ENCODE results near the gene TPRN. TPM values are rescaled to one million over a fixed set of nuclear protein-coding genes. Genes with fewer than 3 reads are reported as not detected.

TPRN gene
- total RNA-seq, 4 donors from 2014 or later: 13.0 to 34.2 (median 15.8) TPM

DNA sequence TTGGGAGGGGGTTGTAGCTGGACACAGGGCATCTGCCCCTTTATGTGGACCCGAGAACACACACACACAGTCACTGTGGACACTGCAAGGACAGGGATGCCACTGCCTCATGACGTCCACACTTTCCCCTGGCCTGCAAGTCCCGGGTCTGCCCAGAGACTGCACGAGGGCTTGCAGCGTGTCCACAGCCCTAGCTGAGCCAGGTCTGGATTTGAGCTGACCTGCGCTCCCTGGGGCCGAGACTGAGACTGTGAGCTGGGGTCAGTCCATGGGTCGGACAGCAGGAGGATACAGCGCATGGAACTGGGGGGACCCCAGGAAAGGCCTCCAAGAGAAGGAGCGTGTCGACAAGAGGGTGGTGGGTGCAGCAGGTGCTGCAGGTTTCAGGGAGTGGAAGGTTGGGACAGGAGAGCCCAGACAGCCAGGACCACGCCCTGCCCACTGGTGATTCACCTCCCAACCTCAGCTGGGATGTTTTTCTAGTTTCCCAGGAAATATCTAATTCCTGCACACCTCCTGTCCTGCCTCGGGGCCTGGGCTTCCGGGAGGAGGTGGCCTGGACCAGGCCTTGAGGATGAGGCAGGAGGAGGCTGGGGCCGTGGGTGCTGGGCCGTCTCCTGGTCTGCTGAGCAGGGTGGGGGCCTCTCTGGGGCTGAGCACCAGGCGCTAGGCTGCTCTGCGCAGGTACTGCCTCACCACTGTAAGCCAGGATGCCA, 26.0 kb upstream of the TPRN start:
- Histone ChIP-seq H3K4me3 (peak overlapping the region; percentile 32 to 62 (median 53)), H3K4me1 (peaks cover 36 to 64% (median 46%) of the 10 kb centered on the region in 3 donors), H3K27ac (peak overlapping the region; percentile 92 to 97 (median 96)), H3K9me3 (no peaks in the 10 kb centered on the region), H3K27me3 (peaks cover 0 to 45% (median 0%) of the 10 kb centered on the region in 4 donors), H3K36me3 (no peaks in the 10 kb centered on the region)
- intact Hi-C loops (cut with DNase I): loop anchor here (5.0 kb wide), 1 partner anchor 109 kb away; no protein-coding TSS in a partner anchor
- WGBS, 2 donors: 70% methylated on average over 2 of the region's 18 CpGs; no CpG with 5 or more reads in 1 of the 2 donors
- TF ChIP-seq, protein P1, sequence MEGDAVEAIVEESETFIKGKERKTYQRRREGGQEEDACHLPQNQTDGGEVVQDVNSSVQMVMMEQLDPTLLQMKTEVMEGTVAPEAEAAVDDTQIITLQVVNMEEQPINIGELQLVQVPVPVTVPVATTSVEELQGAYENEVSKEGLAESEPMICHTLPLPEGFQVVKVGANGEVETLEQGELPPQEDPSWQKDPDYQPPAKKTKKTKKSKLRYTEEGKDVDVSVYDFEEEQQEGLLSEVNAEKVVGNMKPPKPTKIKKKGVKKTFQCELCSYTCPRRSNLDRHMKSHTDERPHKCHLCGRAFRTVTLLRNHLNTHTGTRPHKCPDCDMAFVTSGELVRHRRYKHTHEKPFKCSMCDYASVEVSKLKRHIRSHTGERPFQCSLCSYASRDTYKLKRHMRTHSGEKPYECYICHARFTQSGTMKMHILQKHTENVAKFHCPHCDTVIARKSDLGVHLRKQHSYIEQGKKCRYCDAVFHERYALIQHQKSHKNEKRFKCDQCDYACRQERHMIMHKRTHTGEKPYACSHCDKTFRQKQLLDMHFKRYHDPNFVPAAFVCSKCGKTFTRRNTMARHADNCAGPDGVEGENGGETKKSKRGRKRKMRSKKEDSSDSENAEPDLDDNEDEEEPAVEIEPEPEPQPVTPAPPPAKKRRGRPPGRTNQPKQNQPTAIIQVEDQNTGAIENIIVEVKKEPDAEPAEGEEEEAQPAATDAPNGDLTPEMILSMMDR (IDR thresholded peaks at IDR 0.05): no peak
- peak in 1 of 4 donors; percentile 26 for TF ChIP-seq POLR2A (IDR thresholded peaks at IDR 0.05)
- DNase-seq: no peak

DNA sequence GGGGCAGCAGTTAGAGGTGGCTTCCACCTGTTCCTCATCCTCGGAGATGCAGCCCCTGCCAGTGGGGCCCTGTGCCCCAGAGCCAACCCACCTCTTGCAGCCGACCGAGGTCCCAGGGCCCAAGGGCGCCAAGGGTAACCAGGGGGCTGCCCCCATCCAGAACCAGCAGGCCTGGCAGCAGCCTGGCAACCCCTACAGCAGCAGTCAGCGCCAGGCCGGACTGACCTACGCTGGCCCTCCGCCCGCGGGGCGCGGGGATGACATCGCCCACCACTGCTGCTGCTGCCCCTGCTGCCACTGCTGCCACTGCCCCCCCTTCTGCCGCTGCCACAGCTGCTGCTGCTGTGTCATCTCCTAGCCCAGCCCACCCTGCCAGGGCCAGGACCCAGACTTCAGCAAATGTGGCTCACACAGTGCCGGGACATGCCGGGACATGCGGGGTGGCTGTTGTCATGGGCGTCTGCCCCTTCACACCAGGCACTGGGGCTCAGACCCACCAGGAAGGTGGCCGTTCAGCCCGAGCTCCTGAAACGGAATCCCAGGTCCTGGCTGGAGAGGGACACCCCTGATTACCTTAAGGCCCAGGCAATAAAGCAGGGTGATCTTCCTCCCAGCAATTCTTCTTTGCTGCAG, 25.3 kb upstream of the TPRN start:
- intact Hi-C loops (cut with DNase I): loop anchor here (5.0 kb wide), 1 partner anchor 109 kb away; no protein-coding TSS in a partner anchor
- 95% methylated on average over 3 of the region's 21 CpGs; no CpG with 5 or more reads in 1 of the 2 donors for WGBS, 2 donors
- Histone ChIP-seq H3K4me1 (peaks cover 38 to 70% (median 48%) of the 10 kb centered on the region in 3 donors), H3K9me3 (no peaks in the 10 kb centered on the region), H3K27me3 (peaks cover 0 to 38% (median 0%) of the 10 kb centered on the region in 4 donors), H3K36me3 (no peaks in the 10 kb centered on the region), H3K4me3 (peak overlapping the region; percentile 32 to 62 (median 53)), H3K27ac (peak overlapping the region; percentile 92 to 97 (median 96))
- no peak for TF ChIP-seq POLR2A (IDR thresholded peaks at IDR 0.05)
- TF ChIP-seq, protein P1 (IDR thresholded peaks at IDR 0.05): no peak
- no peak for DNase-seq

DNA sequence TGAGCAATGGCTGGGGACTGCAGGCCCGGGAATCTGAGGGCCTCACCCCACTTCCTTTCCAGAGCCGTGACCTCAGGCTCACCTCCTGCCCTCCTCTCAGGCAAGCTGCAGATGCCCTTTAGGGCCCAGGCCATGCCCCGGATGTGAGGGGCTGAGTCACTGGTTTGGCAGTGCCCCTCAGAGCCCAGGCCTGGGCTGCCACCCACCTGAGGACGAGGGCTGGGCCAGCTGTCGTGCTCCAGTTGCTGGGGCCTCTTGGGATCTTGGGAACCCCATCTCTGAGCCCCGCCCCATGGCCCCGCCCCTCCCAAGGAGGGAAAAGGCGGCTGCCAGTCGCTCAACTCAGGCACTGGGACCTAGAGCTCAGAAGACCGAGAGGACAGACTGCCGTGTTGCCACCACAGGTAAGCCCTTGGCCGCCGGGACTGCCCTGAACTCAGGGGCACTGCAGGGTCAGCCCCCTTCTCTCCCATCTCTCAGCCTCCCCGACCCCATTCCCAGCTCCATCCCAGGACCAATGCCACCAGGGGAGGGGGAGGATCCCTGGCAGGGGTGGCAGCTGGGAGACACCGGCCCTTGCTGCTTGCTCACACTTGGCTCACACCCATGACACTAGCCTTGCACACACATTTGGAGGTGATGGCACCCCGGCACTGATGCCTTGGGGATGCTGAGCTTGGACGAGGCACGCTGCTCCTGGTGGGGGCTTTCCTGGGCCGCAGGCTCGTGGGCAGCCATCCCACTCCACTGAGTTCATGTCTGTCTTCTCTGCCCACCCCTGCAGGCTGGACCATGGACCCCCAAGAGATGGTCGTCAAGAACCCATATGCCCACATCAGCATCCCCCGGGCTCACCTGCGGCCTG, 24.5 kb upstream of the TPRN start, which contains the start of gene CYSRT1:
Gene CYSRT1 (plus strand): TSS at position 345 of the 865 bp plus-strand sequence. CDS start 448 bp downstream, at position 793.
- Histone ChIP-seq H3K27me3 (peaks cover 0 to 31% (median 0%) of the 10 kb centered on the region in 4 donors), H3K4me1 (peaks cover 38 to 78% (median 48%) of the 10 kb centered on the region in 3 donors), H3K4me3 (peak within 1 kb of the TSS; percentile 47 to 89 (median 66)), H3K27ac (peak within 1 kb of the TSS; percentile 92 to 97 (median 96)), H3K9me3 (no peaks in the 10 kb centered on the region), H3K36me3 (no peaks in the 10 kb centered on the region)
- TF ChIP-seq POLR2A (IDR thresholded peaks at IDR 0.05): peak in 2 of 4 donors; percentile 23 to 57
- TF ChIP-seq, protein P1 (IDR thresholded peaks at IDR 0.05): no peak
- no peak for DNase-seq
- WGBS, 2 donors: 12 to 26% methylated on average over 5 to 6 of the region's 23 CpGs
- intact Hi-C loops (cut with DNase I): loop anchor here (5.0 kb wide), 1 partner anchor 108 kb away; no protein-coding TSS in a partner anchor

DNA sequence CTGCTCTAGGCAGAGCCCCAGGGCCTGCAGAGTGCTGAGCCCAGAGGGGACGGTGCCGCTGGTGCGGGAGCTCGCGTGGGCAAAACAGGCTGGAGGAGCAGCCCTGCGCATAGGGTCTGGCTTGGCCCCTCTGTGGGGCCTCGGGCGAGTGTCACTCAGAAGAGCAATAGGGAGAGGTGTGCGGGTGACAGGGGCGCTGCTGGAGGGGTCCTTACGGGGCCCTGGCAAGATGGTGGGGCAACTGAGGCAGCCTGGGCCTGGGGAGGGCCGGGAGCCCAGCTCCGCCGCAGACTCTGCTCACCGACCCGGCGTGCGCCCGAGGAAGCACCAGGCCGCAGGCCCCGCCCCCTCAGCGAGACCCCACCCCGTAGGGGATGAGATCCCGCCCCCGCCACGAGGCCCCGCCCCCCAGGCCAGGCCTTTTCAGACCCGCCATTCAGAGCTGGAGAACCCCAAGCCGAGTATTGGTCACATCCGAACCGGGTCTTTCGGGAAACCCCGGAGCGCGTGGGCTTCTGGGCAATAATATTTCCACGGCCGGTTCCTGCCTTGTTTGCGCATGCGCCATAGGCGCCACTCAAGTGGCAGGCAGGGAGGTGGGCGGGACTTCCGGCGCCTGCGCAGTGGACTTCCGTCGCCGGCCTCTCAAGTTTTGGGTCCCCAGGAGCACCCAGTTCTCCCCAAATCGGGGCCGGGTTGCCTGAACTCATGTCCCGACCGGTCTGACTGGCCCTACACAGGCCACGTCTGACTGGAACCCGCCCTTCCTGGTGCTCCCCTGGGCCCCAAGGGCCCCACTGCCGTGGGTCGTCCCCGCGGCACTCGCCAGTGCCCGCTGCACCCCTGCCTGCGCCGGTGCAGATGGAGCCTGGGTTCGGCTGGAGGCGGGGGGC, 22.8 kb upstream of the TPRN start:
- Histone ChIP-seq H3K9me3 (no peaks in the 10 kb centered on the region), H3K4me1 (peaks cover 40 to 90% (median 56%) of the 10 kb centered on the region in 3 donors), H3K27me3 (peaks cover 0 to 13% (median 0%) of the 10 kb centered on the region in 4 donors), H3K36me3 (no peaks in the 10 kb centered on the region), H3K27ac (peak overlapping the region; percentile 92 to 97 (median 96)), H3K4me3 (peak overlapping the region; percentile 47 to 89 (median 66))
- intact Hi-C loops (cut with DNase I): no loop called here
- TF ChIP-seq, protein P1 (IDR thresholded peaks at IDR 0.05): peak in 2 of 6 experiments; percentile 9 to 41
- TF ChIP-seq POLR2A (IDR thresholded peaks at IDR 0.05): peak in 3 of 4 donors; percentile 11 to 54 (median 13)
- DNase-seq: peak; percentile 88
- WGBS, 2 donors: 0% methylated on average over 5 of the region's 63 CpGs; no CpG with 5 or more reads in 1 of the 2 donors

Data from esophagus squamous epithelium (tissue), 5 donors.